ENCODE data around the gene MAST3. TPM values are rescaled to one million over a fixed set of nuclear protein-coding genes. Genes with fewer than 3 reads are reported as not detected.
A peak's percentile ranks its signal among the peaks of the same experiment; 100 is the strongest.

MAST3 gene
- total and polyA plus RNA-seq, 2 of the 8 experiments (the other 6 are each of a cell fraction or from before 2014, with no cell fraction given), result 3.4 to 9.0 TPM

GRCh38 chr19:18060472-18060871 is 37.1 kb upstream of the MAST3 start:
- Histone ChIP-seq H4K20me1 (replicated peaks in 1 of 2; ENCODE audit: control insufficient read depth in 1 of 2, insufficient read depth in 2 of 2, low read length in 2 of 2) (no peaks in the 10 kb centered on the region), H4K8ac (ENCODE audit: extremely low read depth, insufficient read depth, low read length) (no peak overlapping the region), H3K14ac (ENCODE audit: insufficient read length) (no peak overlapping the region), H3K79me1 (ENCODE audit: low read depth, low read length) (no peaks in the 10 kb centered on the region), H3K4ac (replicated peaks; ENCODE audit: insufficient read length, low read depth, low read length) (no peak overlapping the region), H2AK5ac (ENCODE audit: low read depth, low read length) (no peak overlapping the region), H2AFZ (ENCODE audit: low read length) (no peak overlapping the region), H3K4me2 (ENCODE audit: insufficient read depth in 1 of 2, low read depth in 2 of 2, low read length in 2 of 2) (no peak overlapping the region), H3K4me1 (replicated peaks in 1 of 4; ENCODE audit: control insufficient read depth in 3 of 4, insufficient read depth in 4 of 4, low read length in 3 of 4) (no peaks in the 10 kb centered on the region), H3K9ac (replicated peaks in 1 of 4; ENCODE audit: extremely low read depth in 1 of 4, low read depth in 3 of 4, low read length in 3 of 4) (no peak overlapping the region), H4K5ac (ENCODE audit: insufficient read length, low read depth, low read length) (no peak overlapping the region), H2BK20ac (ENCODE audit: low read length) (no peak overlapping the region), H3K23me2 (ENCODE audit: low read depth, low read length) (peaks cover 2% of the 10 kb centered on the region; the same call in 1 of the 2 replicates), H3K23ac (ENCODE audit: insufficient read length) (no peak overlapping the region), H3K79me2 (ENCODE audit: control insufficient read depth in 1 of 2, insufficient read depth in 2 of 2, low read length in 2 of 2) (no peaks in the 10 kb centered on the region), H3K36me3 (ENCODE audit: control insufficient read depth in 2 of 4, insufficient read depth in 4 of 4, low read length in 3 of 4) (no peaks in the 10 kb centered on the region), H3K18ac (ENCODE audit: extremely low read depth, low read length) (no peak overlapping the region), H2BK12ac (ENCODE audit: low read depth, low read length) (no peak overlapping the region), H2BK120ac (replicated peaks; ENCODE audit: low read depth, low read length) (no peak overlapping the region), H3K27me3 (replicated peaks in 1 of 4; ENCODE audit: control insufficient read depth in 3 of 4, extremely low read depth in 1 of 4, insufficient read depth in 3 of 4, low read length in 3 of 4) (no peaks in the 10 kb centered on the region), H3K56ac (replicated peaks; ENCODE audit: insufficient read length, low read depth, low read length) (no peak overlapping the region), H3K4me3 (ENCODE audit: extremely low read depth in 1 of 4, insufficient read depth in 2 of 4, low read depth in 3 of 4, low read length in 4 of 4) (no peak overlapping the region), H3K9me3 (ENCODE audit: insufficient read depth in 2 of 2, low read depth in 1 of 2, low read length in 1 of 2) (no peaks in the 10 kb centered on the region), H2BK5ac (ENCODE audit: low read depth, low read length) (no peak overlapping the region), H2BK15ac (ENCODE audit: low read length) (no peak overlapping the region), H4K91ac (replicated peaks; ENCODE audit: insufficient read length, low read length) (no peak overlapping the region), H3K27ac (ENCODE audit: low read depth, low read length) (no peak overlapping the region)
- peak; percentile 83 for TF ChIP-seq USF2 (IDR thresholded peaks at IDR 0.05; ENCODE audit: low read length)
- TF ChIP-seq ATF3 (IDR thresholded peaks at IDR 0.05; ENCODE audit: insufficient read depth, low read depth, low read length), result peak; percentile 38; the same call in 1 of the 2 replicates
- TF ChIP-seq TBP (IDR thresholded peaks at IDR 0.05; ENCODE audit: low read depth, low read length), result no peak
- TF ChIP-seq POU5F1 (IDR thresholded peaks at IDR 0.05; ENCODE audit: low read depth, low read length), result no peak
- no peak for TF ChIP-seq KDM5A (IDR thresholded peaks at IDR 0.05; ENCODE audit: low read length)
- WGBS, 2 experiments (ENCODE audit: extremely low coverage in 1 of 2, insufficient coverage in 1 of 2, insufficient read length in 1 of 2, insufficient replicate concordance in 2 of 2, low coverage in 1 of 2, low lambda C conversion rate in 2 of 2, missing lambda C conversion rate in 1 of 2), result 88% methylated on average over 6 of the region's 6 CpGs; no CpG with 5 or more reads in 1 of the 2 experiments
- no peak for FAIRE-seq
- POLR2A ChIA-PET (ENCODE audit: partially characterized antibody), result interaction anchor here (0.6 to 1.5 kb wide), 2 partner anchors 118 to 826 kb away, joined by 3 read pairs; no protein-coding TSS in a partner anchor
- no peak for DNase-seq (ENCODE audit: low read depth in 1 of 2, low spot score in 2 of 2)
- CTCF ChIA-PET (ENCODE audit: partially characterized antibody), result interaction anchor here (0.6 to 3.6 kb wide), 16 partner anchors 10 to 807 kb away, joined by 3 to 34 read pairs (median 5); partner anchors contain the start of gene ARRDC2

All from H1 (cell line).